ENCODE measurements around the gene CYB561A3. TPM values are rescaled to one million over a fixed set of nuclear protein-coding genes. Genes with fewer than 3 reads are reported as not detected.

CYB561A3 gene
- total and polyA plus RNA-seq, 2 experiments from 2014 or later: 9.8 to 30.8 TPM

- H3K9me2 ChIP-seq (ENCODE audit: insufficient read depth): no peaks in the 10 kb centered on the region
- no peak overlapping the region for H3K4me2 ChIP-seq
- H3K79me2 ChIP-seq (replicated peaks; ENCODE audit: insufficient read depth): no peaks in the 10 kb centered on the region
- no peaks in the 10 kb centered on the region for H3K27me3 ChIP-seq (ENCODE audit: insufficient read depth)
- no peaks in the 10 kb centered on the region for H3F3A ChIP-seq (replicated peaks; ENCODE audit: low read depth)
- TF ChIP-seq EZH2 (IDR thresholded peaks at IDR 0.05; ENCODE audit: low read depth, unreplicated experiment) (no peak), NANOG (IDR thresholded peaks at IDR 0.05; ENCODE audit: borderline replicate concordance) (no peak), ZNF331 (CRISPR knock-in tag; IDR thresholded peaks at IDR 0.05; ENCODE audit: low read depth) (no peak), CTCF (conservative IDR thresholded peaks at IDR 0.05; ENCODE audit: low read depth in 2 of 2) (no peak), JUNB (IDR thresholded peaks at IDR 0.05; ENCODE audit: unreplicated experiment) (no peak), STAT1 (IDR thresholded peaks at IDR 0.05; ENCODE audit: unreplicated experiment) (no peak), ZNF462 (CRISPR knock-in tag; IDR thresholded peaks at IDR 0.05) (no peak), ZNF114 (CRISPR knock-in tag; IDR thresholded peaks at IDR 0.05) (no peak), POLR2AphosphoS5 (IDR thresholded peaks at IDR 0.05; ENCODE audit: low read depth) (no peak), REST (IDR thresholded peaks at IDR 0.05; ENCODE audit: unreplicated experiment) (no peak), ETS1 (IDR thresholded peaks at IDR 0.05) (no peak), EZH2phosphoT487 (IDR thresholded peaks at IDR 0.05; ENCODE audit: unreplicated experiment) (no peak), CREB1 (CRISPR knock-in tag; IDR thresholded peaks at IDR 0.05; ENCODE audit: low read depth) (no peak)
- no peaks in the 10 kb centered on the region for H4K20me1 ChIP-seq (replicated peaks; ENCODE audit: insufficient read depth)
- H3K27ac ChIP-seq (ENCODE audit: low read depth): no peak overlapping the region
- H3K27me3 Mint-ChIP-seq (ENCODE audit: insufficient read depth, low read depth, poor library complexity): no peaks in the 10 kb centered on the region
- H3K4me1 Mint-ChIP-seq: no peaks in the 10 kb centered on the region
- no peak overlapping the region for H3K4me3 Mint-ChIP-seq
- H3K9me3 Mint-ChIP-seq: no peaks in the 10 kb centered on the region
- ATAC-seq (no peak), DNase-seq (ENCODE audit: low spot score) (no peak)
- H3K36me3 Mint-ChIP-seq (ENCODE audit: low read depth): peaks cover 16% of the 10 kb centered on the region
- no peak overlapping the region for H2AFZ ChIP-seq
- H3K27ac Mint-ChIP-seq: no peak overlapping the region
- no peaks in the 10 kb centered on the region for H3K36me3 ChIP-seq (ENCODE audit: insufficient read depth)
- H3K4me1 ChIP-seq (ENCODE audit: insufficient read depth): no peaks in the 10 kb centered on the region
- no peak overlapping the region for H3K4me3 ChIP-seq
These were observed 7.5 kb downstream of the CYB561A3 start for GRCh38 chr11:61354208-61354607.

All from GM23338 (cell line).